Upper lobe of left lung (tissue), 4 donors: Measurements from ENCODE around the gene OR9A2.

Experiments
- EP300 ChIP-seq, 4 donors: sonication (generic); formaldehyde crosslinking; IDR thresholded peaks; one replicate each; pipeline ENCODE4 v1.5.1; 2017; ENCODE audit warnings: antibody characterized with exemption in 4 of 4, control low read depth in 2 of 4
- POLR2A ChIP-seq, 4 donors: fragments of 450-650 bp; IDR thresholded peaks; one replicate each; pipeline ENCODE4 v1.5.1; 2016 to 2017; ENCODE audit warnings: antibody characterized with exemption in 4 of 4, mild to moderate bottlenecking in 2 of 4
- POLR2AphosphoS5 ChIP-seq, 2 donors: sonication (generic); formaldehyde crosslinking; IDR thresholded peaks; one replicate each; pipeline ENCODE4 v1.5.1; 2017; ENCODE audit warnings: antibody characterized with exemption in 2 of 2
- TF ChIP-seq, protein P1 (sequence below), 6 experiments: fragments of 450-650 bp in 4 of 6; fragments of 200-600 bp in 2 of 6; sonication (generic) in 2 of 6; IDR thresholded peaks; one replicate each; pipeline ENCODE4 v1.5.1; 2016 to 2019; ENCODE audit warnings: antibody characterized with exemption in 6 of 6

DNA sequence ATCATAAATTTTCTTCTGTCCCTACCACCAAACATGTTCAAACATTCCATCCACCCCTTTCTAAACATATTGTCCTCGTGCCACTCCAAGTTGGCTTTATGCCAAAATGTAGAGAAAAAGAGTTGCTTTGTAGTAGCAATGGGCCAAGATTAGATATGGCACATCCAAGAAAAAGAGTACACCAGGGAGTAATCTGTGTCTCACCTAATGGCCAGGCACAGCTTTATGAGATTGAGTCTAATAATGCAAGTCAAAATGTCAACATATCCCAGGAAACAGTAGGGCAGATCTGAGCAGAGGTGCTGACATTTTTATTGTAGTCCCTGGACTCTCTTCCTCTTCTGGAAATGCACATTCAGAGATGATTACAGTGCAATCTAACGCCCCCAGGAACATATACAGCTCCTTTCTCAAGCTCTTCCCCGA, 19.5 kb upstream of the OR9A2 start:
- TF ChIP-seq, protein P1, sequence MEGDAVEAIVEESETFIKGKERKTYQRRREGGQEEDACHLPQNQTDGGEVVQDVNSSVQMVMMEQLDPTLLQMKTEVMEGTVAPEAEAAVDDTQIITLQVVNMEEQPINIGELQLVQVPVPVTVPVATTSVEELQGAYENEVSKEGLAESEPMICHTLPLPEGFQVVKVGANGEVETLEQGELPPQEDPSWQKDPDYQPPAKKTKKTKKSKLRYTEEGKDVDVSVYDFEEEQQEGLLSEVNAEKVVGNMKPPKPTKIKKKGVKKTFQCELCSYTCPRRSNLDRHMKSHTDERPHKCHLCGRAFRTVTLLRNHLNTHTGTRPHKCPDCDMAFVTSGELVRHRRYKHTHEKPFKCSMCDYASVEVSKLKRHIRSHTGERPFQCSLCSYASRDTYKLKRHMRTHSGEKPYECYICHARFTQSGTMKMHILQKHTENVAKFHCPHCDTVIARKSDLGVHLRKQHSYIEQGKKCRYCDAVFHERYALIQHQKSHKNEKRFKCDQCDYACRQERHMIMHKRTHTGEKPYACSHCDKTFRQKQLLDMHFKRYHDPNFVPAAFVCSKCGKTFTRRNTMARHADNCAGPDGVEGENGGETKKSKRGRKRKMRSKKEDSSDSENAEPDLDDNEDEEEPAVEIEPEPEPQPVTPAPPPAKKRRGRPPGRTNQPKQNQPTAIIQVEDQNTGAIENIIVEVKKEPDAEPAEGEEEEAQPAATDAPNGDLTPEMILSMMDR (IDR thresholded peaks at IDR 0.05): no peak
- TF ChIP-seq POLR2AphosphoS5 (IDR thresholded peaks at IDR 0.05) (no peak), EP300 (IDR thresholded peaks at IDR 0.05) (no peak), POLR2A (IDR thresholded peaks at IDR 0.05) (no peak)
